Ammon's horn (tissue), 1 donor: Measurements from ENCODE around the gene LNPEP.
A peak's percentile ranks its signal among the peaks of the same experiment; 100 is the strongest.
"Not testable (repeated sequence)": the region's sequence is repeated elsewhere in the genome, so short reads cannot be mapped to it uniquely, and the experiment has no call there.

Experiments
- DNase-seq: peaks from one replicate; pipeline ENCODE4 v3.0.0-alpha.2; 2016; ENCODE audit warnings: low spot score

The LNPEP gene

DNA sequence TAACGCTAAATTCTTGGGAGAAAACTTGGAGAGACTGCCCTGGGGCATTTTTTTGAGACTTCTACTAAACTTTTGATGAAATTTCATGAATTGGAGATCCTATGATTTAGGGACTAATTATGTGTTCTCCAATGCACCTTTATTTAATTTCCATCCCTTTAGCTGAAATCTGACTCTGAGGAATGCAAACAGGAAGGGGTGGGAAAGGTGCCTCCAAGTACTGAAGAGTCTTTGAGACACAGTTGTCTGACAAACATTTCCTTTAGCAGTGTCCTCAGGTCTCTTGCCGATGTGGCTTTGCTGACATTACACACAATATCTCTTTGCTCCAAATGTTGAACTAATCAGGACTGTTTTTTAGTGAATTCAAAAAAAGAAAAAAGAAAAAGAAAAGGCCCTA, 129.6 kb downstream of the LNPEP start:
- no peak for DNase-seq

DNA sequence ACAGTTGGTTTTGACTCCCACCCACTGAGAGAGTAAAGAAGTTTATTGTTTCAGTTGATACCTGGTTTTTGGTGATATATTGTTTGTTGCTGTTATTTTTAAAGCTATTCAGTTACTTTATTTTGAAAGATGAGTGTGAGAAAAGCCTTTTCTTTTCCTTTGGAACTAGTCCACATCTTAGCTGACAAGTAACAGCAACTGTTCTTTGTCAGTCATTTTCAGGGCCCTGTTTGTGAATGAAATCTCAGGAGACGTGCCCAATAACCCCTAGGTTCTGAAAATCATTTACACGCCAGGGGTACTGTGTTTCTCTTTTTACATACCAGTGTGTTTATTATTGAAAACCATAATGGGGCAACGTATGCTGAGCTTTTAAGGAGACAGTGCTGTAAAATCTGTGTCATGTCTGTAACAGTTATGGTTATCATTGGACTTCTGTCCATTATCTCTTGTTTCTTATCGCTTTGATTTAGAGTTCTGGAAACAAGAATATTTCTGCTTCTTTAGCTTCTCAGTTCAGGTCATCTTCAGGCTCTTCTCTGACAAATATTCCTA, 131.5 kb downstream of the LNPEP start:
- no peak for DNase-seq

DNA sequence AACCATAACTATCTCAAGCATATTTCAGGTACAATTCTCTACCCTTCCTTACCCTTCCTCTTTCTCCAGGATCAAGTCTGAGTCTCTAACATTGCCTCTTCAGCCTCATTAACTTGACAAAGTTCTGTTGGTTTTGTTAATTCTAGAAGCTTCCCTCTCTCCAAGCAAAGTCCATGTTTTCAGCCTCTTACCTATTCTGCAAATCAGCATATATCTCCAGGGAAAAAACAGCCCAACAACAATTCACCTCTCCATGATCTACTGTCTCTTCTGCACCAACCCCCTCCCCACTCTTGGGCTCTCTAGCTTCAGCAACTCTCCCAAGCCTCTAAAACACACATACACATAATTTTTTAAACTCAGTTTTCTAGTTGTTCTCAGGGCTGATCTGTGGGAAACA, 134.4 kb downstream of the LNPEP start:
- no peak for DNase-seq

DNA sequence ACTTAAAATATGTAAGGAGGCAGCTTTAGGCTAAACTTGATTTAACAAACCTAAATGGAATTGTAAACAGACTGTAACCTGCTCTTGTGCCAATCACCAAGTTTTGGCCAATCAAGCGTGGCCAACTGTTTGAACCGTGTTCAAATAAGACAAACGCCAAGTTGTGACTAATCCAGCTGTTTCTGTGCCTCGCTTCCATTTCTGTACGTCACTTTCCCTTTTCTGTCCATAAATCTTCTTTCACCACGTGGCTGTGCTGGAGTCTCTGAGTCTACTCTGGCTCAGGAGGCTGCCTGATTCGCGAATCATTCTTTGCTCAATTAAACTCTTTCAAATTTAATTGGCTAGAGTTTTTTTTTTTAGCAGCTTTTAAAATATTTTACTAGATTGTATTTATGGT, 135.2 kb downstream of the LNPEP start:
- peak; percentile 35 for DNase-seq

DNA sequence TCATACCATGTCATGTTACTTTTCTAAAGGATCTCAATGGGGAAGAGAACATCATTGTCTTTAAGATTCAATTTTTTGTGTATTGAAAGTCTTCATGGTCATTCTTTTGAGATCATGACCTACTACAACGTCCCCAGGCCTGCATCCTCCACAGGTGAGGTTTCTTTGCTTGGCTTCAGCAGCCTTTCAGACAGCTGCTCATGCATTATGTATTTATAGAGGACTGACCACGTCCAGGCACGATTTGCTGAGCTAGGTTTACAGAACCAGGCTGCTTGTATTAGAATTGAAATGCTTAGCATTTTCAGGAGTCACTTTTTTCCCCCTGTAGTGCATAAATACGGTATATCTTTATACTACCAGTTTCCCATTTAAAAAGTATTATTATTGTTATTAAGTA, 136.1 kb downstream of the LNPEP start:
- DNase-seq, result no peak

DNA sequence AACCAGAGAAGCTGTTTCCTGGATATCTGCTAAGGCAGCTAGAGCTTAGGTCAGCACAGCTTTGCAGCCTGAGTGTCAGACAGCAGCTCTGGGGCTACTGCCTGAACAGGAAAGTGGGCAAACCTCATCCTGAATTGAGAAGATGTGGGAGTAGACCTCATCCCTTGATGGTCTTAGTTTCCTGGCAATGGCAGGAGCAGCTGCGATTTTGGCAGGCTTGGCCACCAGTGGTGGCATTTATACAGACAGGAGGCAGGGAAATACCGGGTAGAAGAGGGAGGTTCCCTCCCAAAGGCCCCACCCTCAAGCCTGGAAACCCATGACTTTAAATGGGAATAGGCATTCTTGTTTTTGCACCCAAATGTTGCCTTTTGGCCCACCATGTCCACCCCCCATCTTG, 136.8 kb downstream of the LNPEP start:
- no peak for DNase-seq

DNA sequence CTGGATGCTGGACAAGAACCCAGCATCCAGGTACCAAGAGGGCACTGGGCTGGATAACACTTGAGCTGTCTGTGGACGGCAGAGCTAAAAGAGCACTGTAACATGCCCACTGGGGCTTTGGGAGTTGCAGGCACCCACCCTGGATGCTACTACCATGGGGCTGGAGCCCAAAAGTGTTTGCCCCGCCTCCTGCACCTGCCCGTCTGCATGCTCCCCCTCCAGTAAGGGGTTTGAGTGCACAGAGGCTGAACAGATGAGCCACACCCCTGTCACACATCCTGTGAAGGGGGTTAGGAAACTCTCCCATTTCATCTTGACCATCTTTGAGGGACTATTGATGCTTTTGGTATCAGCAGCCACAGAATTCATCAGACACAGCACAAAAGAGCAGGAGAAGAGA, 137.5 kb downstream of the LNPEP start:
- no peak for DNase-seq

DNA sequence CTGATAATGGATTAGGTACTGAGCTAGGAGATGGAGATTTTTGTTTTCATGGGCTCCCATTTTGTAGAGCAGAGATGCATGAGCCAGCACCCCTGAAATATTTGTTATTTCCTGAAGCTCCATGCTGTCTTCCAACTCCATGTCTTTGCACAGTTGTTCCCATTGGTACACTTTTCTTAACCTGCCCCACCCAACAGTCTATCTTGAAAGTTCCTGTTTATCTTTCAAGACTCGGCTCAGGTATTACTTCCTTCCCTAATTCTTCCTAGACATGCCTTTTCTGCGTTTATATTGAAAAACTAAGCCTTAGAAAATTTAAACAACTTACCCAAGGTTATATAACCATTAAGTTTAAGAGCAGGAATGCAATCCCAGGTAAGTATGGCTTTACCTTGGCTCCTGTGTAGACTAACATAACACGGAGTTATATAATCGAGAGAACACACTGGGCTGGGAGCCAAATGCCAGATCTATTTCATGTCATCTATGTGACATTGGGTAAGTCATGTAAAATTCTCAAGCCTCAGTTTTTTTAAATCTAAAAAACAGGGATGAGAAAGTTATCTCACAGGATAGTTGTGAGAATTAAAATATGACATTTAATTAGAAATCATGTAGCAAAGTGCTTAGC, 139.1 kb downstream of the LNPEP start:
- DNase-seq, result no peak

DNA sequence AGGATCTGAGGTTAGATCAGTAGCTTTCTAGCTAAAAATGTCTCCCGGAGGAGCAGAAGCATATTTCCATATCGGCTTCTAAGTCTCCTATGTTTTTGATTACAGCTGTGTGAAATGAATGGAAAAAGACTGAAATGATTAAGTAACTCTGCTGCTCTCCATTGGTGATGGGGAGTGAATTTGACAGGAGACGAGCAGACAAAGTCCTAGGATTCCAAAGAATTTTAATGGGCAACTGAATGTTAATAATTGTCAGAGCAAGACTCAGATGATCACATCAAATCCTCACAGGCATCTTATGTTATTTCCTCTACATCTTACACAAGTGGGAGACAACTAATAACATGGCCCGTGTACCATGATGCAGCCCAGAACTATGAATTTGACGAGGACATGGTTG, 139.8 kb downstream of the LNPEP start:
- no peak for DNase-seq

DNA sequence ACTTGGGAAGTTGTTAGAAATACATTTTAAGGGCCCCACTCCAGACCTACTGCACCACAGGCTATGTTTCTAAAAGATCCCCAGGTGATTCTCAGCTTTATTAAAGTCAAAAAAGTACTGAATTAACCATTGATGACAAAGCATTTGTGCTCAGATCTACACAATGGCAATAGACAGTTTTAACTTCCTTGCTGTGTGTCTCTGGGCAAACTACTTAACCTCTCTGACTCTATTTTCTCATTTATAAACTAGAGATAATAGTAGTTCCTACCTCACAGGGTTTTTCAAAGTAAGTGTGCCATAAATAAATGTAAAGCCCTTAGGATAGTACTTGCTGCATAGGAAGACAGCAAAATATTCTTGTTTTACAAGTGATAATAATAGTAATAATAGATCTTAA, 140.2 kb downstream of the LNPEP start:
- DNase-seq, result no peak

DNA sequence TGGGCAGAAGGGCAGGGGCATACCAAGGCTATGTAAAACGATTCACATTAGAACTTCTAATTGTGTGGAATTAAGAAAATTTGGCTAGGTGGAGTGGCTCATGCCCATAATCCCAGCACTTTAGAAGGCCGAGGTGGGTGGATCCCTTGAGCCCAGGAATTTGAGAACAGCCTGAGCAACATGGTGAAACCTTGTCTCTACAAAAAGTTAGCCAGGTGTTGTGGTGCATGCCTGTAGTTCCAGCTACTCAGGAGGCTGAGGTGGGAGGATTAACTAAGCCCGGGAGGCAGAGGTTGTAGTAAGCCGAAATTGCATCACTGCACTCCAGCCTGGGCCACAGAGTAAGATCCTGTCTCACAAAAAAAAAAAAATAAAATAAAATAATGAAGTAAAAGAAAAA, 141.4 kb downstream of the LNPEP start:
- DNase-seq, result no peak

DNA sequence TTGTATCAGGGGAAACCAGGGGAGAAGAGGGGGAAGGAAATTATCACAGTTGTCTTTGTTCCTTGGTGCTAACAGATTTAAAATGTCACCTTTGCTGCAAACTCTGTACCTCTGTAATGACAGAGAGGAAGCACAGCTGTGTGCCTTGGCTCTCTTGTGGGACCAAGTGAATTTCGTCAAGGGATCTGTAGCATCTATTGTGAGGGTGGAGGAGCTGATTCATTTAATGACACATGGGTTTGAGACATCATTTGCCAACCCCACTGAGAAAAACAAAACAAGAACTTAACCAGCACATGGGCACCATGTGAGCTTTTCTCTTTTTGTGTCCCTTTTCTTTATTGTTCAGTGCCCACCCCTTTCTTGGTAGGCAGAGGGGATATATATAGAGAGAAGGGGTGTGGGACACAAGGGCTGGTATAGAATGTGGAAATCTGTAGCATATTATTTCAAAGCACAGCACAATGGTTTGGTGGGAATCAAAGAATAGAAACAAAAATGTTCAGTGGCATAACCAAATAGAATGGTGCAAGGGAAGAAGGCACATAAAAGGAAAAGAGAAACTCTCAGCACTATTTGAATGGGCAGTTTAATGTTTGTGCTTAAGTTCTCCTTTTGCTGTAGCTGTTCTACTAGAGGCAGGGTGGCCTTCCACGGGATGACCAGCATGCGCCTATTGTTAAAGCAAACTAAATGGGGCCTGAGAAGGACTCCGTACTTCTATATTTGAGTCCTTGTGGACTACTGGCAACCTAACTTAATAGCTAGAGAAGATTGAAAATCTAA, 143.3 kb downstream of the LNPEP start:
- DNase-seq, result peak; percentile 26

DNA sequence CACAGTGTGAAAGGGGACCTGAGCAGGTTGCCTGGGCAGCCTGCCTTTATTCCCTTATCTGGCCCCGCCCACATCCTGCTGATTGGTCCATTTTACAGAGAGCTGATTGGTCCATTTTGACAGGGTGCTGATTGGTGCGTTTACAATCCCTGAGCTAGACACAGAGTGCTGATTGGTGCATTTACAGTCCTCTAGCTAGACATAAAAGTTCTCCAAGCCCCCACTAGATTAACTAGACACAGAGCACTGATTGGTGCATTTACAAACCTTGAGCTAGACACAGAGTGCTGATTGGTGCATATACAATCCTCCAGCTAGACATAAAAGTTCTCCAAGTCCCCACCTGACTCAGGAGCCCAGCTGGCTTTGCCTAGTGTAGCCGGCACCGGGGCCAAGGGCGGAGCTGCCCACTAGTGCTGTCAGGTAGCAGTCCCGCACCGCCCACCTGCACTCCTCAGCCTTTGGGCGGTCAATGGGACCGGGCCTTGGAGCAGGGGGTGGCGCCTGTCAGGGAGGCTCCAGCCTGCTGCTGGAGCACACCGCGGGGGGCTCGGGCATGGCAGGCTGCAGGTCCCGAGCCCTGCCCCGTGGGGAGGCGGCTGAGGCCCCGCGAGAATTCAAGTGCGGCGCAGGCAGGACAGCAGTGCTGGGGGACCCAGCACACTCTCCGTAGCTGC, 149.0 kb downstream of the LNPEP start:
- DNase-seq, result not testable (repeated sequence)

DNA sequence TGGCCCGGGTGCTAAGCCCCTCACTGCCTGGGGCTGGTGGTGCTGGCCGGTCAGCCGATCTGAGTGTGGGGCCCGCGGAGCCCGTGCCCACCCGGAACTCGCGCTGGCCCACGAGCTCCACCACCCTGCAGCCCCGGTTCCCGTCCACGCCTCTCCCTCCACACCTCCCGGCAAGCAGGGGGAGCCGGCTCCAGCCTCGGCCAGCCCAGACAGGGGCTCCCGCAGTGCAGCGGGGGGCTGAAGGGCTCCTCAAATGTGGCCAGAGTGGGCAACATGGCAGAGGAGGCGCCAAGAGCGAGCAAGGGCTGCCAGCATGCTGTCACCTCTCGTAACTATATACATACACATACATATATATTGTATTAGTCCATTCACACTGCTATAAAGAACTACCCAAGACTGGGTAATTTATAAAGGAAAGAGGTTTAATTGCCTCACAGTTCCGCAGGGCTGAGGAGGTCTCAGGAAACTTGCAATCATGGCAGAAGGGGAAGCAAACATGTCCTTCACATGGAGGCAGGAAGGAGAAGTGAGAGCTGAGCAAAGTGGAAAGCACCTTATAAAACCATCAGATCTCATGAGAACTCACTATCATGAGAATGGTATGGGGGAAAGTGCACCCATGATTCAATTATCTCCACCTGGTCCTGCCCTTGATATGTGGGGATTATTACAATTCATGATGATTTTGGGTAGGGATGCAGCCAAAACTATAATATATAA, 149.7 kb downstream of the LNPEP start:
- DNase-seq, result peak; percentile 19
